Activated CD8-positive, alpha-beta memory T cell treated with anti-CD3 and anti-CD28 coated beads, Interleukin-2, amount 50 U/mL, for 24 hours (primary cell): Measurements from ENCODE around the gene MIGA2.
"Not testable (repeated sequence)": the region's sequence is repeated elsewhere in the genome, so short reads cannot be mapped to it uniquely, and the experiment has no call there.

Source experiments
- DNase-seq: peaks from one replicate; pipeline ENCODE4 v3.0.0-alpha.2; 2020; ENCODE audit errors: extremely low read depth

Gene MIGA2, protein sequence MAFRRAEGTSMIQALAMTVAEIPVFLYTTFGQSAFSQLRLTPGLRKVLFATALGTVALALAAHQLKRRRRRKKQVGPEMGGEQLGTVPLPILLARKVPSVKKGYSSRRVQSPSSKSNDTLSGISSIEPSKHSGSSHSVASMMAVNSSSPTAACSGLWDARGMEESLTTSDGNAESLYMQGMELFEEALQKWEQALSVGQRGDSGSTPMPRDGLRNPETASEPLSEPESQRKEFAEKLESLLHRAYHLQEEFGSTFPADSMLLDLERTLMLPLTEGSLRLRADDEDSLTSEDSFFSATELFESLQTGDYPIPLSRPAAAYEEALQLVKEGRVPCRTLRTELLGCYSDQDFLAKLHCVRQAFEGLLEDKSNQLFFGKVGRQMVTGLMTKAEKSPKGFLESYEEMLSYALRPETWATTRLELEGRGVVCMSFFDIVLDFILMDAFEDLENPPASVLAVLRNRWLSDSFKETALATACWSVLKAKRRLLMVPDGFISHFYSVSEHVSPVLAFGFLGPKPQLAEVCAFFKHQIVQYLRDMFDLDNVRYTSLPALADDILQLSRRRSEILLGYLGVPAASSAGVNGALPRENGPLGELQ

GRCh38 chr9:129036241-129036922 is at the start of gene MIGA2:
TSS of gene MIGA2 (plus strand) at chr9:129036626. CDS start at chr9:129040595, 3,969 bp downstream.
- peak; percentile 95 for DNase-seq

DNA sequence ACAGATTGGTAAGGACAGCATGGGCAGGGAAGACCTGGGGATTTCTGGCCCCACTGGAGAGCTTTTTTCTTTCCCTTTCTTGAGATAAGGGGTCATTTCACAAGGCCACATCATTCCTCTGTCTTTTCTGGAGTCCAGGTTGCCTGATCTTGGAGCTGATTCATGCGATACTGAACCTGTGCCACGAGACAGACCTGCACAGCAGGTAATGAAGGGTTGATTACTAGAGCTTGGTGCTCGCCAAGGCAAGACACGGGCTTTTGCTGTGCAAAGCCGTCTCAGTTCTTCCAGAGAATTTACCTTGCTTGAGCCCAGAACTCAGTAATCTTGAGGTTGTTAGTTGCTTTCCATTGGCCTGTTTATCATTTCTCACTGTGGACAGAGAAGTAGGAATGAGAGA is 49.8 kb upstream of the MIGA2 start:
- DNase-seq: no peak

- no peak for DNase-seq
Measured at GRCh38 chr9:128987805-128988204, 48.6 kb upstream of the MIGA2 start.

DNA sequence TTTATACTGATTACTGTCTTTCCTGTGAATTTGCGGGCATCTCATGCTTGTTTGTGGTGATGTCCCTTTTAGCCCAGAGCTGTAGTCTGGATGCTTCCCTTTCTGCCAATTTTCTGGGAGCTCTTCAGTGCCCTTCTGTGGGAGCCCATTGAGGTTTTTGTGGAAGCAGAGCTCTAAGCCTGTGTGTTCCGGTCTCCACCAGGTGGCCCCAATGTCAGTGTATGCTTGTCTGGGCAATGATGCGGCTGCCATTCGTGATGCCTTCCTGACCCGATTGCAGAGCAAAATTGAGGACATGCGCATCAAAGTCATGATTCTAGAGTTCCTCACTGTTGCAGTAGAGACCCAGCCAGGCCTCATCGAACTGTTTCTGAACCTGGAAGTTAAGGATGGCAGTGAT is 43.4 kb upstream of the MIGA2 start:
- DNase-seq: no peak

DNA sequence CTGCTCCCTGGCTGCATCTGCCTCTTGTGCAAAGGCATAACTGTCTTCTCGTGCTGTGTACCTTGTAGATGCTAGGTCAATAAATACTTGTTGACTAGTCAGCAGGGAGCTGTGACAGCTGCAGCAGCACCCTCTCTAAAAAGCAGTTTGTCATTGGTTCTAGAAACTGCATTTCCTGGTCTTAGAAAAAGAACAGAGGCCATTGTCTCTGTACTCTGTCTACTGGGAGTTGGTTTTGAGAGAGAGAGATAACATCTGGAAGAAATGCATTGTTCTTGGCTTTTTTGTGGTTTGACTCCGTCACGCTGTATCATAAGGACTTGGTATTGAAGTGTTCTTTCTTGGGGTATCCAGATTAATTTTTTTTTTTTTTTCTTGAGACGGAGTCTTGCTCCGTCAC is 40.6 kb upstream of the MIGA2 start:
- no peak for DNase-seq

DNA sequence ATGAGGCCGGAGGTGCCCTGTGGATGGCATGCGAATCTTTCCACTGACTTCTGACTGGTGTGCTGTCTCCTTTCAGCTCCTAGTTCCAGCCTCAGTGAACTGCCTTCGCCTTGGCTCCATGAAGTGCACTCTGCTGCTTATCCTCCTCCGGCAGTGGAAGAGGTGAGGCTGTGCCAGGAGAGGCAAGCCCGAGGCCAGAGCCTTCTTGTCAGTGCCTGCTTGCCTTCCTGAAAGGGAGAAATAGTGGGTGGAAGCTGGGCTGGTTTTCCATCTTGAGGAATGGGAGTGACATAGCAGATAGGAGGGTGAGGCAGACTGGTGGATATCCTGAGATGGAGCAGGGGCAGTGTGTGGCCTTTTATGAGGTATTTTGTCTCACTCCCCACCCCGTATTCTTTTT is 38.0 kb upstream of the MIGA2 start:
- no peak for DNase-seq

GRCh38 chr9:128999581-129000206 is 36.7 kb upstream of the MIGA2 start:
- DNase-seq: no peak

GRCh38 chr9:129001504-129002325 is 34.7 kb upstream of the MIGA2 start:
- DNase-seq: no peak

DNA sequence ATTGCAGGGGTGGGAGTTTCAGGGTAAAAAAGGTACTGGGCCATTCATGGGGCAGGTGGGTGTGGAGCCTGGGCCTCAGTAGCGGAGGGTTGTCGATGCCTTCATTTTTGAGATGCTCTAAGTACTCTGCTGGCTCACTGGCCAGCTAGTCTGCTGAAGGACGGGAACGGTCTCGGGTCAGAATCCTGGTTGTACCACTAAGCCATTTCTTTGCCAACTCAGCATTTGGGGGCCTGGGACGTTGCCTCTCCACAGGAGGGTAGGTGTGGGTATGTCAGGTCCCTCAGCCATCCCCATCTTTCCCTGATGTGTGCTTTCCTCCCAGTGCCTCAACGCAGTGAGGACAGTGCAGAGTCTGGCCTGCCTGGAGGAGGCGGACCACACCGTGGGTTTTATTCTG is 33.4 kb upstream of the MIGA2 start:
- no peak for DNase-seq

GRCh38 chr9:129004173-129004572 is 32.3 kb upstream of the MIGA2 start:
- DNase-seq: not testable (repeated sequence)

DNA sequence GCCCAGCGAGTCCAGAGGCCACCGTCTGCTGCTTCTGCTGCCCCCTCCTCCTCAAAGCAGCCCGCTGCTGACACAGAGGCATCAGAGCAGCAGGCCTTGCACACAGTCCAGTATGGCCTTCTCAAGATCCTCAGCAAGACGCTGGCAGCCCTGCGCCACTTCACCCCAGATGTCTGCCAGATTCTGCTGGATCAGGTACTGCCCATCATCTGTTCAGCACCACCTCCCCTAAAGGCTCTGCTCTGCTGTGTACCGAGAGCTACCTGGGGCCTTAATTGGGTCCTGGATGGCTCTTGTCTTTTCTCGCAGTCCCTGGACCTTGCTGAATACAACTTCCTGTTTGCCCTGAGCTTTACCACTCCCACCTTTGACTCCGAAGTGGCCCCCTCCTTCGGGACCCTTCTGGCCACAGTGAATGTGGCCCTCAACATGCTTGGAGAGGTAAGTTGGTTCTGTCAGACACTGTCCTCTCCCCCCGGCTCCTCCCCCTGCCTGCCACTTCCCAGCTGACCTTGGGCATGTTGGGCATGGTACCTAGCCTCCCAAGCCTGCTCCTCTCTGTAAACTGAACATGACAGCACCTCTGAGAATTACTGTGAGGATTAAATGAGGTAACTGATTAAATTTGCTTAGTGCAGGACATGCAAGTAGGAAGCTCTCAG is 31.0 kb upstream of the MIGA2 start:
- no peak for DNase-seq

- DNase-seq: no peak
Measured at GRCh38 chr9:129006328-129007034, 29.9 kb upstream of the MIGA2 start.

DNA sequence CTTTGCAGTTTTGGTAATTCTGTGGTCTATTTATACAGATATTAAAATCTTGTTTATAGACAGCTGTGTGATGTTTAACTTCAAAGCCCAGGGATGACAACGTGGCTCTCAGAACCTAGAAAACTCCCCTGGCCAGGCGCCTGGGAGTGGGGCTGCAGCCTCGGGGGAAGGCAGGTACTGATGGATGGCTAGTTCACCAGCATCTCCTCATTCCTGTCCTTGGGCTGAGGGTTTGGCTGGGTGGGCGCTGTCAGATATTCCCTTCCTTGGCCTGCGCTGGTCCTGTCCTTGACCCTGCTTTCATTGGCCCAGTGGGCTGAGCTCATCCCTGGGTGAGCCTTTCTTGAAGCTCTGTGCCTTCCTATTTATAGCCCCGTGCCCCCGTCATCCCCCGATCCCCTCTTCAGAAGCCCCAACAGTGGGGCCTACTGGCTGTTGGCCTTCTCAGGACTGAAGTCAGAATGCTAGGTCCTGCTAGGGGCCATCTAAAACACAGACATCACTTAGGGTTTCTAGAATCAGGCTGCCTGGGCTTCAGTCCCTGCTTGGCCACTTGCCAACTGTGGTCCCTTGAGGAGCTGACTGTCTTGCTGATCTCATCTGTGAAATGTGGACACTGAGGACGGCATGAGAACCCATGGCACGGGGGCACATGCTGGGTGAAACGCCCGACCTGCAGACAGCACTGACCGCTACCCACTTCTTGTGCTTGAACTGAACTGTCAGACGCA is 29.2 kb upstream of the MIGA2 start:
- no peak for DNase-seq

DNA sequence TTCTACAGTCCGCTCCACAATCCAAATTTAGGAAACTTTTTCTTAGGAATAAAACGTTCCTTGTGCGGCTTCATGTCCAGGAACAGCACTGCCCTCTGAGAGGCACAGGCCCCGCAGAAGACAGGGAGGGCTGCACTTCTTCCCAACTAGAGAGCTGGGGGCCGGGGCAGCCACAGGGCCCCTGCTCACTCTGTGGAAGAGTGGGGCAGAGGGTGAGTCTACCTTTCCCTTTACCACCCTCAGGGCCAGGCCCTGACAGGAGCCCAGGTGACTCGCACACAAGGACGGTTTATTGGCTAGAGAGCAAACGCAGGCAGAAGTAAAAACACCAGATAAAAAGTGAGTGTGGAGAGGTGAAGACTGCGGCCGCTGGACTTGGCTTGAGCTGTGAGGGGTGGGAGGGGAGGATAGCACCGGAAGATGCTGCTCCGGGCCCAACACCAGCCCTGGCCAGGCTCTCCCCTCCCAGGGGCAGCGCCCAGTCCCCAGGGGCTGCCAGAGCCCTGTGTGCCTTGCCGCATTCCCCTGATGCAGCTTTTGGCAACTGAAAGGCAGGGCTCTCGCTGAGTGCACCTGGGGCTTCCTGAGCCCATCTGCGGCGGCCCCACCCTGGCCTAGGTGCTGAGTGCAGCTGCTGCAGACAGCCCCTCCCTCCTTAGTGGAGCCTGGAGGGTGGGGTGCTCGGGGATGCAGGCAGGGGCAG is 28.5 kb upstream of the MIGA2 start:
- no peak for DNase-seq

GRCh38 chr9:129008469-129008965 is 27.9 kb upstream of the MIGA2 start:
- DNase-seq: no peak

DNA sequence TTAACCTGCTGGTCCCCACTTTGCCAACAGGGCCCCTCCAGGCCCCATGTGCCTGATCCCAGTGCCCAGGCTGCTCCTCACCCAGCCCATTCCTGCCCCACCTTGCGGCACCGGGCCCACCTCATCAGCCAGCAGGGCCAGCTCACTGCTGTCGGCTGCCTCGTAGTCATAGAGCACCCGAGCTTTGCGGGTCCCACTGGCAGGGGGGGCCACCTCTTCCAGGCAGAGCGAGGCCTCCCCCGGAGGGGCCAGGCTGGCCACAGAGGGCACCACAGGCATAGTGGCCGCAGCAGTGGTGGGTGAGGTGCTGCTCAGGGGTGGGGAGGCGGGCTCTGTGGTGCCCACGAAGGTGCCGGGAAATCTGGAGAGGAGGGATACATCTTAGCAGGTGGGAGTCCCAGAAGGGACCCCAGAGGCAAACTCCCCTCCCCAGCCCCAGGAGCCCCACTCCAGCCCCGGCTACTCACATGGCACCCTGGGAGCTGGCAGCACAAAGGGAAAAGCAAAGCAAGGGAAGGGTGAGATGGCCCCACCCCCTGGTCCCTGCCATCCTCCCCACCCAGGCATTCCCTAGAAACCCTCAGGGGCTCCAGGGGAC is 27.3 kb upstream of the MIGA2 start:
- no peak for DNase-seq

DNA sequence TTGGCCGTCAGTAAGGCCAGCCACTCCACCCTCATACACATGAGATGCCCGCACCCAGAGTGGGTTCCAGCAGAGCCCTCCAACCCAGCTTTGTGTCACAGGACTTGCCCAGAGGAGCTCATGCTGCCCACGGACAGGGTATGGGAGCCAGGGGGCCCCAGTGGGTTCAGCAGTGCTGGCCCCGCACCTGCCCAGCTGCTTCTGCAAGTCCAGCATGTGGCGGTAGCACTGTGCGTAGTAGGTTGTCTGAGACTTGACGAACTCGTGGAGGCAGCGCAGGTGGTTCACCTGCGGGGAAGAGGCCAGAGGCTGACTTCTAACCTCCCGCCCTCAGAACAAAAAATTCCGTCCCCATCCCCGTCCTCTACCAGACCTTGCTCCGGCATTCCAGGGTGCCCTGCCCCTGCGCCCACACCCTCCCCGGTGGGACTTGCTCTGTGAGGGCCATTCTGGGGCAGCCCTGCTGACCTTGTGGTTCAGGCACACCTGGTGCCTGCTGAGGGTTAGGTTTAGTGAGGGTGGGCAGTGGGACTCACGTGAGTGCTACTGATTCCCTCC is 26.8 kb upstream of the MIGA2 start:
- no peak for DNase-seq
